ENCODE data around the gene IL17B.

Gene IL17B

DNA sequence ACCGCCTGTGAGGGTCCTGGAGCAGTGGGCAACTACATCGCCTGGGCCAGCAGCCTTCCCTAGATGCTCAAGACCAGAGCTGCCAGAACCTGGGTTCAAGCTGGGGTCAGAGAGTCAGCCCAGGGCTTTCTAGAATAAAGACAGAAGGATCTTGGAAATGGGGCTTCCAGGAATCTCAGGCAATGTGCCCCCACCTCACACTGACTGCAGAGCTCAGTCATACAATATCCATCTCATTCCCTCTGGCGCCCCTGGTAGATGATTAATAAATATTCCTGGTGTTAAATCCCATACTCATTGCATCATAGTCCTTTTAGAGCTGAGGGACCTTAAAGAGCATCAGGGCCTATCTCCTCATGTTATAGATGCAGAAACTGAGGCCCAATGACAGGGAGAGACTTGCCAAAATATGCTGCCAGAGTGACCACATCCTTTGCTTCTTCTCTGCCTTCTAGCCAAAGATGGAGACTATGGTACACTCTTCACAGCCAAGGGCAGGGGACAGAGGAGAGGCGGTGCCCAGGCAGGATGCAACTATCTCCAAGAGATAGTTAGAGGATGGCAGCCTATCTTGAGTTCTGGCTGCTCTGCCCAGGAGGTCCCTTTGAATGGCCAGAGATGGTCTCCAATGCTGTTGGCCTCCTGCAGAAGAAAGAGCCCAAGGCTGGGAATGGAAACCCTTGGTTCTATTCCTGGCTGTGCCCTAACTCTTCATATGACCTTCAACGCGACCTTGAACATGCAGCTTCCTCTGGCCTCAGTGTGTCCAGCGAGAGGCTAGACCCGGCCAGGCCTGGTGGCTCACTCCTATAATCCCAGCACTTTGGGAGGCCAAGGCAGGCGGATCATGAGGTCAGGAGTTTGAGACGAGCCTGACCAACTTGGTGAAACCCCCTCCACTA, 36.2 kb upstream of the IL17B start:
- DNase-seq (ENCODE audit: low read depth, low spot score) = no peak

DNA sequence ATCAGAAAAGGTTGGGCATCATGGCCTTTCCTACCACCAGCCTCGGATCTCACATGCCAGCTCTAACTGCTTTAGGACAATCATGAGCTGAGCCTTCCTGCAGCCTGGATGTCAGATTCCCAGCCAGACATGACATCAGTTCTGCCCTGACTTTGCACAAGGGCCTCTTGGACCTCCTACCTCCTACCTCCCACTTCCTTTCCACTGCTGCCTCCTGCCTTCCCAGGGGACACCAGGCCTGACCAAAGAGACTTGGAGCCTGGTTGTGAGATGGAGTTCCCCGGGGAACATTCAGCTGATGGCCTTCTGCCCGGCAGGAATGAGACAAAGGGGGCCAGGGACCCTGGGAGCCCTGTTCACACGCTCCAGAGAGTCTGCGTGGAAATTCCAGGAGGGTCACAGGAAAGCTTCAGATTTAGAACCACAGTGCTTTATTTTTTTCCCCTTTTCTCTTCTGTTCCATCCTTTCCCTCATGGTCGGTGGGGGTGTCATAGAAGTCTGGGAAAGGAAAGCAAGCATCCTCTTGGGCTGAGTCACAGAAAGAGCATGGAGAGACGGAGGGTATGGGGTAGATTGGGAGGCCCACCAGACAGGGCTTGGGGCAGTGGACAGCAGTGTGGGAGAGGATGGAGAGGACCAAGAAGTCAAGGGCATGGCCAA, 35.4 kb upstream of the IL17B start:
- no peak for DNase-seq (ENCODE audit: low read depth, low spot score)

DNA sequence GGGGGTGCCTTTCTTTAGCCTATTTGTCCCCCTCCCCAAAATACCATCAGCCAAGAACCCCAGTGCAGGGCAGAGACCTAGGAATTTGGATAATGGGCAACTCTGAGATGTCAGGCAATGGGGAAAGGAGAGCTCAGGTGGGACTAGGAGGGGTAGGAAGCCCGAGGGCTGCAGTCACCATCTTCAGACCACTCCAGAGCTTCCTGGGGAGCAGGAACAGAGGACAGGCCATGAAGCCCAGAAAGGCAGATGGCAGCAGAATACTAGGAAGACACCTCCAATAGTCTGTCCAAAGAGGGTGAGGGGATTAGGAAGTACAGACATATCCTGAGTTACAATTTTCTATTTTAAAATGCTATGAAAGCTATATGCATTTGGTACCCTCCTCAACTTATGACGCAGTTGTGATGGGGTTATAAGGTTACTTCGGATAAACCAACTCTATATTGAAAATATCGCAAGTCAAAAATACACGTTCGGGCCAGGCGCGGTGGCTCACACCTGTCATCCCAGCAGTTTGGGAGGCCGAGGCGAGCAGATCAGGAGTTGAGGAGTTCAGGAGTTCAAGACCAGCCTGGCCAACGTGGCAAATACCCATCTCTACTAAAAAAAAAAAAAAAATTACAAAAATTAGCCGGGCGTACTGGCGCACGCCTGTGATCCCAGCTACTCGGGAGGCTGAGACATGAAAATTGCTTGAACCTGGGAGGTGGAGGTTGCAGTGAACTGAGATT, 34.6 kb upstream of the IL17B start:
- DNase-seq (ENCODE audit: low read depth, low spot score) = no peak

DNA sequence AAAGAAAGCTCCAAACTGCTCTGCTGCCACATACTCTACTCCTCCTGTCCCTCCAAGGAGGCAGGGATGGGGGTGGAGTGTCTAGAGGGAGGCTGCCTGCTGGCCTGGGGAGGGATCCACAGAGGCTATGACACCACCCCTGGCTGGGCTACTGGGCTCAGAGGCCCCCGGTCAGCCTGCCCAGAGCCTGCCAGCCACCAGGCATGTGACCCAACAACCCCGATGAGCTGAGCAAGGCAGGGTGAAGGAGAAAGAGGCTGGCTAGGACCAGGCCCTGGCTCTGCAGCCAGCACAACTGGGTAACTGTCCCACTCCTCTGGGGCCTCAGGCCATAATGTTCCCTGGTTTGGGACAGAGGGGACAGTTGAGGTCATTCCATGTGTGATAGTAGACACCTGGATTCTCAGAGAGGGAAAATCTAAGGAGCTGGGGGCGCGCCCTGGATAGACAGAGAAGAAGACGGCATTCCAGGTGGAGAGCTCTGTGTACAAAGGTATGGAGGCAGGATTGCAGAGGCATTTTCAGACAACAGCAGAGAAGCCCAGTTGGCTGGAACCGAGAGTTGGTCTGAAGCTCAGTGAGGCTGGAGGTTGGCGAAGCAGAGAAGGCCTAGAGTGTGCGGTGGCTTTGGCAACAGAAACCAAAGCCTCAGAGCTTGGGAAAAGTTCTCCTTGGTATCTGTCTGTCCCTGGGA, 33.8 kb upstream of the IL17B start:
- no peak for DNase-seq (ENCODE audit: low read depth, low spot score)

DNA sequence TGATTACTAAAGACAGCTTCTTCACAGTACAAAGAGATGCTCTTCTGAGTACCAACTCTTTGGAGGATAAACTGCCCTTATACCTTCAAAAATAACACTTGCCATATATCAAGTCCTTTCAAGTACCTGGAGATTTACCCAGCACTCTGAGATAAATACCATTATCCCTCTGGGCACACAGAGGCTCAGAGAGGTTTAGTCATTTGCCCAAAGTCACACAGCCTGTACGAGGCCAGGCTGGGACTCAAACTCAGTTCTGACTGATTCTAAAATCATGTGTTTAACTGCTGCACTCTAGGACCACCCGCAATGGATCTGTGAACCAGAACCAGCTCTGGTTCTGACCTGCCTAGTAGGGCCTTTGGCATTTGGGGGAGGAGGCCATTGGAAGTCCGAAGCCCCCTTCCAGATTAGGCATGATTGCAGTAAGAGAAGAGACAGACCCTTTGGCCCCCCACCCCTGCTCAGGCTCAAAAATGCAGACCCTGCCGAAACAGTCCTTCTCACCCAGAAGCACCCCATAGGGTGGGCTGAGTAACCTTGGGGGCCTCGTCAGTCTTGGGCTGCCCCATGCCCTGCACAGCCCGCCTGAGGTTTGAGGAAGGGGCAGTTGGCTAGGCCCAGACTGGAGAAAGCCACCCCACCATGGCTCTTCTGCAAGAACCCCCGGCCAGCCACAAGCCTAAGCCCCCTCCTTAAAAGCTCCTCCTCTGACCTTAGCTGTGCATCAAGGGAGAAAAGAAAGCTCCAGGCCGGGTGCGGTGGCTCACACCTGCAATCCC, 32.8 kb upstream of the IL17B start:
- no peak for DNase-seq (ENCODE audit: low read depth, low spot score)

DNA sequence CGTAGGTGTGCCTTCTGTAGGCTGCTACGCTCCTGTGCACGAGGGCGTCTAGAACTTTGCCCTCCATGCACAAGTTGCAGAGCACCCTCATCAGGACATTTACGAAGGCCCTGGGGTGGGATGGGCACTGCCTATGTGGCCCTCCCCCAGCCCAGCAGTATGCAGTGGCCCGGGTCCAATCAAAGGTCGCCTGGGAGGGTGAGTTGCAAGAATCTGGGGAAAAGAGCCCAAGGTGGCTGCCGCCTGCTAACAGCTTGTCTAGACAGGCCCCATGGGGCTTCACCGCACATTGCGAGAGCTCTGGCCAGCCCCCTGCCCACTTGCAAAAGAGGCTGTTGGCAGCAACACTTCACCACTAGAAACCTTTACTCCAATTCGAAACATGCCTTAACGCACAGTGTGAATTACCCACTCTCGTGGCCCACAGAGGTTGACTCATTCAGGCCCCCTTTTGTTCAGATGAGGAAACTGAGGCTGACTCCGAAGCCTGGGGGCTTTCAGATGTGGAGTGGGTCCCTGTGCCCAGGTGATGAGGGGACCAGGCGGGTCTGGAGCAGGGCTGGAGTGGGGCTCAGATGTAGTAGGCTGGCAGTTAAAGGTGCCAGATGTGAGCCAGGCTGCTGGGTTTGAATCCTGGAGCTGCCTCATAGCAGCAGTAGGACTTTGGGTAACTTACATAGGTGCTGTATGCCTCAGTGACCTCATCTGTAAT, 31.8 kb upstream of the IL17B start:
- DNase-seq (ENCODE audit: low read depth, low spot score) = no peak

DNA sequence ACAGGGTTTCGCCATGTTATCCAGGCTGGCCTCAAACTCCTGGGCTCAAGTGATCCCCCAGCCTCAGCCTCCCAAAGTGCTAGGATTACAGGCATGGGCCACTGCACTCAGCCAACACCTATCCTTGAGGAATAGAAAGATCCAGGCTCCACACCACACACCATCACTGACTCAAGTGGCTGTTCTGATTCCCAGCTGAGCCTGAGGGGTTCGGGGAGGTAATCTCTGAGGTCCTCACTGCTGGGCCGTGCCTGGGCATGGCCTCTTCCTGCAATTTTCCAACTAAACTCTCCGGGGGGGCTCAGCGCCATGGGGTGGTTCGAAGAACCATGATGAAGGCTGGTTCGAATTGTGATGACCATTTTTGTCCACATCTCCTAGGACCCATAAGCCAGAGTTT, 31.0 kb upstream of the IL17B start:
- no peak for DNase-seq (ENCODE audit: low read depth, low spot score)

DNA sequence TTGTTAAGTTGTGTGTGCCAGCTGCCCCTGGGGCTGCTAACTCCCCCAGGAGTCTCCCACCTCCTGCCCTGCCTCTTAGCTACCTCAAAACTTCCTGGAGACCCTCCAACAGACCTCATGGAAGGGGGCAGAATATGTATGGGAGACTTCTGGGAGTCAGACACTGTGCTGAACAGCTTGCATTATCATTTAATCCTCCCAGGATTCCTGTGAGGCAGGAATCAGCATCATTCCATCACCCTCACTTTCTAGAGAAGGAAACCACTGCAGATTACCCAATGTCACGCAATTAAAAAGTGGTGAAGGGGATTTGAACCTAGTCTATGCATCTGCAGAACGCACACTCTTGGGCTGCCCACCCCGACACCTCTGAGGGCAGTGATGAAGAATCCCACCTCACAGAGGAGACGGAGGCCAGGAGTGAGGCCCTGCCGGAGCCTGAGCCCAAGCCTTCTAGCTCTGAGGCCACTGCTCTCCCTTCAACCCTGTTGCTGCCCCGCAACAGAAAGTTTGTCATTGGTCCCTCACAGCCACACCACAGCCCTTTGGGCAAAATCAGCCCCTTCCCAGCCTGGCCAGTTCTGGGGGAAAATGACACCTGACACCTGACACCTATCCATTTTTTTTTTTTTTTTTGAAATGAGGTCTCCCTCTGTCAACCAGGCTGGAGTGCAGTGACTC, 30.3 kb upstream of the IL17B start:
- DNase-seq (ENCODE audit: low read depth, low spot score) = no peak

DNA sequence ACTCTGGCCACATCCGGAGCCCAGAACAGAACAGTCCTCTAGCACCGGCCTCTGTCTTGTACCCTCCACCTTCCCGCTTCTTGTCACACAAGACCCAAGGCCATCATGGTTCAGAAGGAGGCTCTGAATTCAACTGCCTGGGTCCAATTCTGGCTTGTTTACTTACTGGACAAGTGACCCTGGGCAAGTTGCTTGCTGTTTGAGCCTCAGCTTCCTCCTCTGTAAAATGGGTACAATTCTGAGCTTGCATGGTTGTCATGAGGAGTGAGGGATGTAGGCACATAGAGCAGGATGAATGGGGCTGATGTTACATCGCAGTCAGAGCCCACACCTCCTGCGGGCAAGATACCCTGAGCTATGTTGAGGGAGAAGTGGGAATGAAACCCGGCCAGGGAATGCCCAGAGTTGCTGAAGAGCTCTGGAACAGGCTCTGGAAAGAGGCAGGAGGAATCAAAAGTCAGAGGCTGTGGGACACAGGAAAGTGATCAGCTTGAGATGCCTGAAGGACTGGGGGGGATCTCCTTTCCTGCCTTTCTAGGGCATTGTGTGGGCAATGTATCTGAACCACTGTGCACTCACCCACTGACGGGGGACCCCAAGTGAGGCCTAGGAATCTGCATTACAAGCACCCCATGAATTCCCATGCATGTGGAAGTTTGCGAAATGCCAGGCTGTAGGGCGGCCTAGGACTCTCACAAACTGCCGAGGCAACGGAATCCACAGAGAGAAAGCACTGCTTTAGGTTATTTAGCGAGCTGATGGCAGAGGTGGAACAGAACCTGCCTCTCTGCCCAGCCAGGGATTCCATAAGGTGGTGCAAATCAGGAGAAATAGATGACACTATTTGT, 29.4 kb upstream of the IL17B start:
- no peak for DNase-seq (ENCODE audit: low read depth, low spot score)

DNA sequence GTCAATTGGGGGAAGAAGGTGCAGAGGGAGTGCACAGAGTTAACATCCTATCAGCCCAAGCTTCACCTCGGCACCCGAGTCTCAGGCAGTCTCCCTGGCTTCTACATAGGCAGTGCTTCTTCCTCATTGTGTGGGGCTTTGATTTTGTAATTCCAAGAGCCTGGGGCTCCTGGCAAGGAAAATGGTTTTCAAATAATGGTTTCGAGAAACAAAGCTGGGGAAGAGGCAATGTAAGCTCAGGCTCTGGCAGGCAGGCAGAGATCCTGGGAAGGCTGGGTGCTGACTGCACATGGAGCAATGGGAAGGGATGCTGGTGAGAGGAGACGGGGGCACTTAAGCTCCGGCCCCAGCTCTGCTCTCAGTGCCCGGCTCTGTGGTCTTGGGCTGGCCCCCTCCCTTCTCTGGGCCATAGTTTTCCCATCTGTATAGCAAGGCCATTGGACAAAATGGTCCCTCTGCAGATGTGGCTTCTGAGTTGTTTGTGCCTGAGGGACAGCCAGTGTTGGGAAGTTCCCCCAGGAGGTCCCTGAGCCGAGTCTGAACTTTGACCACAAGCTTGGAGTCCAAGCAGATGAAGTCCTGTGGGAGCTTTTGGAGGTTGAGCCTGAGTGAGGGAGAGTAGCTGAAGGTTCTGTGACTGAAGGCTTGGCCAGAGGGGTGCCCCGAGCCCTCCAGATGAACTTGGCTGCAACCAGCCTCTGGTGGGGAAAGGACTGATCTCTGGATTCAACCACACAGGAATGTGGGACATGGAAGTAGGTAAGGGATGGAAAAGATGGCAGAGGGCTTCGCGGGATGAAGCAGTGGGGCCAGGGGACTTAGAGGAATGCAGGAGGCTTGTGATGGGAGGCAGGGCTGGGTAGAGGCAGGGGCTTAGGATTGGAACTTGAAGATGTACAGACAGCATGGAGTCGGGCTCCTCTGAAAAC, 28.5 kb upstream of the IL17B start:
- no peak for DNase-seq (ENCODE audit: low read depth, low spot score)

DNA sequence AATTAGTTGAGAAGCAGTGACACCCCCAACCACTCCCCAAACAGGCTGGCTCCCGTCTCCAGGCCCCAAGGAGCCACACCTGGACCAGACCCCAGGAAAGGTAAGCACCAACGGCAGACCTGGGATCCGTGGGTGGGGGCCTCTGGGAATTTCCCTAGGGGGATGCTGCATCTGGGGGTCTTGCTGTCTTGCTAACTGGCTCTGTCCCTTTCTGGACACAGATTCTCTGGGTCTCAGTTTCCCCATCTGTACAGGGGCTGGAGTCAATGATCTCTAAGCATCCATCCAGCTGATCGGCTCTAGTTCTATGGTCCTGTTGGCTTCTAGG, 27.9 kb upstream of the IL17B start:
- DNase-seq (ENCODE audit: low read depth, low spot score) = no peak

DNA sequence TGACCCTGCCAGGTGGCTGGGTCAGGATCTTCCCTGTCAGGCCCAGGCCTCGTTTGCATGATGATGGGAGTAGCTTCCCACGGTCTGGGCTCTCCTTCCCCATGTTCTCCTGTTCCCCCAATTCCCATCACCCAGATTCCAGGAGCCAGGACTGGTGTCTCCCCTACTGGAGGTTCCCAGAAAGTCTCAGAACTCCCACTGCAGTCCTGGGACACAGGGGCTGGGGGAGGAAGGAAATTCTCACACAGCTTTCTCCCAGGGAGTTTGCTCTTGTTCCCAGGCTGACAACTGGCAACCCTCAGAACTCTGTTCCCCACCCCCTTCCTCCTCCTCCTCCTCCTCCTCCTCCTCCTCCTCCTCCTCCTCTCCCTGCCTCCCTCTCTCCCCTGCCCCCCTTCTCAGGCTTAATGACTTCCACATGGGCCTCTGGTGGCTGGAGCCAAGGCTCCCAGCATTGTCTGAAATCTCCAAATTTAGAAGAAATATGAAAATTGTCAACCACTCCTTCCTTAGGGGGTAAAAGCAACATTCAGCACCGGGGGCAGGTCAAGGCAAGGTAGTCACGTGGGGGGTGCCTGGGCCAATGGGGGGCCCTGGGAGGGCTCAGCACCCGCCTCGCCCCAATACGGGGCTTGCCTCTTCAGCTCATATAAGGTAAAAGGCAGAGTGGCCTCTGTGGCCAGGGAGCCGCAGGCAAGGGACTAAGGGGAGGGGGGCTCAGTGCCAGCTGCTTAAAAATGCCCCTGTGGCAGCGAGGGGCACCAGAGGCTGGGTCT, 27.3 kb upstream of the IL17B start:
- peak; percentile 70 for DNase-seq (ENCODE audit: low read depth, low spot score)

DNA sequence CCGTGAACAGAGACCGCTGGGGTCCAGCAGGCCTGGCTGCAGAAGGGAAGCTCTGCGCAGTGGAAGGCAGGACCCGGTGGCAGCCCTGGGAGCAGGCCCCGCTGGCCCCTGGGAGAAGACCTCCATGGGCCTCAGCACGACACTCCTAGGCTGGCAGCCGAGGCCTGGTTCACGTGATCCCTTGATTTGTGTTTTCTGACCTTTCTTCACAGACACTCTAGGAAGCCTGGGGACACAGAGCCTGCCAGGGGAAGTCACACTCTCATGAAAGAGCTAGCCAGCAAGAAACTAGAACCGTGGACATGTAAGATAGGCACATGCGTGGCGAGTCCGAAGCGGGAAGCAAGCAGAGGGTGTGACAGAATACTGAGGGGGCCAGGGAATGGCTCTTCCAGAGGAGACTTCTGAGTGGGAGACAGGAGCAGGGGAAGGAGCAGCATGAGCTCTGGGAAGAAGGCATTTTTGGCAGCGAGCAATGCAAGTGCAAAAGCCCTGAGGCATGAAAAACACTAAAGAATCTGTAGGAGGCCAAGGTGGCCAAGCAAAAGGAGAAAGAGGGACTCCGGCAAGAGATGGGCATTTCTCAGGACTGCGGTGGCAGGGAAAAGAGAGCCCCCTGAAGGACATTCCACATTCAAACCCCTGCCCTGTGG, 26.6 kb upstream of the IL17B start:
- DNase-seq (ENCODE audit: low read depth, low spot score) = no peak

DNA sequence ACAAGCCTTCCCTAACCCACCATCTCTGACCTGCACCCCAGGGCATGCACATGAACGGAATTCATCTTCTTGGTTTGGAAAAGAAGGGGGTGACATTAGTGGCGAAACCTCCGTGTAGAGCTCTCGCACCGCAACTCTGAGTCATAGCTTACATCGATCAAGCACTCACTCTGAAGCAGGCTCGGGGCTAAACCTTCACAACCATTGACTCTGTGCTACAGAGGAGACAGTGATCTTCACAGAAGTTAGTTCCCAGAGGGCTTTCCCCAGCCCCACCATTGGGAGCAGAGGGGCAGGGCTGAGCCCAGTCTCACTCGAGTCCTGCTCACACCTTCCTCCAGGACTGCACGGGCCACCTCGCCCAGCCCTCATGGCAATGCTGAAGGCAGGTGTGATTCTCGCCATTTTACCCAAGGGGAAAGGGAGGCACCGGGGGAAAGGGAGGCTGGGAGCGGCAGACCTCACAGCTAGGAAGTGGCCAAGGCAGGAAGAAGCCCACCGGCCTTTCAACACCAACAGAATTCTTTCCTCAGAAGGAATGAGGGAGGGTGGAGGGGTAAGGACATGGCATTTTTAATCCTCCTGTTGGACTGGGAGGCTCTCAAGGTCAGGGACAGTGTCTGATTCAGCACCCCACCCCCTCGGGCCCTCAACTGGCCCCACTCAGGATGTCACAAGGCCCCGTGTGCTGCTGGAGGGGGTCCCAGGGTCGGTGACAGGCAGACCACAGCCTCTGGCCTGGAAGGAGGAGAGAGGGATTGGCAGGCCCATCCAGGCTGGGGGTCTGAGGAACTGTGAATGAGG, 25.9 kb upstream of the IL17B start:
- peak; percentile 57 for DNase-seq (ENCODE audit: low read depth, low spot score)

DNA sequence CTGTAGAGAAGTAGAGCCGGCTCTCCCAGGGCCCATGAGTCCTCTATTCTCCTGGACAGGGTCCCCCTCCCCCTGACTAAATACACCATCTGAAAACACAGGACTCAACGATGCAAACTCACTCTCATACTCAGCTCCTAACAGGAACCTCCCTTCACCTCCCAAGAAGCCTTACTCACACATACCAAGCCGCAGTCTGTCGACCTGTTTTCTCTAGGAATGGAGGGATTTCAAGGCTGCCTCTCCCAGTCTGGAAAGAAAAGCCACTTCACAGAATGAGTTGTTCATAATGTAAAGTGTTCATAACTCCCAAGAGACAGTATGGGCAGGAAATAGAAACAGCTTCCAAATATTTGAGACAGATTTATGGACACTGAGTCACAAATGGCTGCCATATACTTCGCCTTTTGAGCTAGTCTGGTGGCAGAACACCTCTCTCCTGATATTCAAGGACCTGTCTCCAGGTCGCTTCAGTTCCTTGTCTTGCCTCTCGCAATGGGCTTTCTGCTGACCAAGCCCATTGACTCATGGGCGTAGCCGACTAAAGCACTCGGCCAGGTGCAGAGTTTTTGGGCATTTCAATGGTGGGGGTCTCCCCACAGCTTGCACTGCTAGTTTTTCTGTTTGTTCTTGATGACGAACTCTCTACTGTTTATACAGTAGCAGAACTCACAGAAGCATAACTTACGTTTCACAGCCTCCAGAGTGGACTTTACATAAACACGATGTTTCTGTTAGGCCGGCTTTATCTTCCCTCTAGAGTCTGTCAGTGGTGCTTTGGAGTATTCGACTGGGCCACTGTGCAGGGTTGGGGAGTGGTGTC, 25.0 kb upstream of the IL17B start:
- DNase-seq (ENCODE audit: low read depth, low spot score) = peak; percentile 50
